ENCODE results near the gene MBL2.

GRCh38 chr10:52755297-52756062, 17.1 kb downstream of the MBL2 start:
- TF ChIP-seq CTCF (IDR thresholded peaks at IDR 0.05) (no peak), POLR2AphosphoS5 (IDR thresholded peaks at IDR 0.05) (no peak), POLR2A (IDR thresholded peaks at IDR 0.05) (no peak)
